Inferior parietal cortex (tissue), 1 donor: ENCODE measurements around the gene PHC3.
A peak's percentile ranks its signal among the peaks of the same experiment; 100 is the strongest.
"Not testable (repeated sequence)": the region's sequence is repeated elsewhere in the genome, so short reads cannot be mapped to it uniquely, and the experiment has no call there.

Source experiments
- DNase-seq: peaks from one replicate; pipeline ENCODE4 v3.0.0-alpha.2; 2016; ENCODE audit errors: extremely low spot score

Gene PHC3

GRCh38 chr3:170180908-170181885, at the start of gene PHC3:
Gene PHC3 (minus strand): TSS chr3:170181733. CDS start chr3:170181715, 18 bp downstream.
- DNase-seq, result peak; percentile 92

DNA sequence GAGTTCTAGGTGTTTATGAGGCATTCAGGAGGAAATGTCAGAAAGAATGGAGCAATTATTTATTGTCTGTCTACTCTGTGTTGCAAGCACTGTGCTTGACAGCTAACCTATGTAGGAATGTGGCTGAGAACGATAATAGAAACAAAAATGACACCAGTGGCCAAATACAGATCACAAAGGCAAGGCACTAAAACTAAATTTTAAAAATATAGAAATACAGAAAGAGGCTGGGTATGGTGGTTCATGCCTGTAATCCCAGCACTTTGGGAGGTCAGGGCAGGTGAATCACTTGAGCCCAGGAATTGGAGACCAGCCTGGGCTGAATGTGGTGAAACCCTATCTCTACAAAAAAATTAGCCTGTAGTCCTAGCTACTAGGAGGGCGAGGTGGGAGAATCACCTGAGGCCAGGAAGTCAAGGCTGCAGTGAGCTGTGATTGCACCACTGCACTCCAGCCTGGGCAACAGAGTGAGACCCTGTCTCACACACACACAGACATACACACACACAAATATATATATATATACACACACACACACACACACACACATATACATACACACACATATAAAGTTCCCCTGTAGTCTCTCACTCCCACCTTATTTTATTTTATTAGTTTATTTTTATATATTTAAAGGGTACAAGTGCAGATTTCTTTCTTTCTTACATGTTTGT, 46.7 kb upstream of the PHC3 start:
- no peak for DNase-seq

DNA sequence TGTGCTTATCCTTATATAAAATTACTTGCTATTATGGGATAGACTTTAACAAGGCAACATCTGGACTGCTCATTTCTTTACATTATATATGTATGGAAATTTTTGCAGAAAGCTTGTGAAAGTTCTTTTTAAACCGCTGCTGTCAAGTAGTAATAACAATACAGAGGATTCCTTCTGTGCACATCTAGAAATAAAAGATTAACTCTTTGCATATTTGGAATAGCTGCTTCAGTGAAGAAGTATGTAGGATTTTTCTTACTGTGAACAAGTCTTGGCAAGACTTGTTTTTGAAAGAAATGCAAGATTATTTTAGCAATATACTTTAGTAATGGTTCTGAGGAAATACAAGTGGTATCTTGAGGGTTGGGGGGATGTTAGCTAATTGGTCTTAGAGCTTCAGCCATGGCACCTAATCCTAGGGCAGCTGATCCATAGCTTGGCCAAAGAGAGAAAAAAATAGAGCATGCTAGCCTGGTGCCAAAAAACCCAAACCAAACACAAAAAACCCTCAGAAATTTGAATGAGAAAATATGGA, 45.0 kb upstream of the PHC3 start:
- no peak for DNase-seq

- no peak for DNase-seq
These were observed 43.6 kb upstream of the PHC3 start for GRCh38 chr3:170225166-170225565.

DNA sequence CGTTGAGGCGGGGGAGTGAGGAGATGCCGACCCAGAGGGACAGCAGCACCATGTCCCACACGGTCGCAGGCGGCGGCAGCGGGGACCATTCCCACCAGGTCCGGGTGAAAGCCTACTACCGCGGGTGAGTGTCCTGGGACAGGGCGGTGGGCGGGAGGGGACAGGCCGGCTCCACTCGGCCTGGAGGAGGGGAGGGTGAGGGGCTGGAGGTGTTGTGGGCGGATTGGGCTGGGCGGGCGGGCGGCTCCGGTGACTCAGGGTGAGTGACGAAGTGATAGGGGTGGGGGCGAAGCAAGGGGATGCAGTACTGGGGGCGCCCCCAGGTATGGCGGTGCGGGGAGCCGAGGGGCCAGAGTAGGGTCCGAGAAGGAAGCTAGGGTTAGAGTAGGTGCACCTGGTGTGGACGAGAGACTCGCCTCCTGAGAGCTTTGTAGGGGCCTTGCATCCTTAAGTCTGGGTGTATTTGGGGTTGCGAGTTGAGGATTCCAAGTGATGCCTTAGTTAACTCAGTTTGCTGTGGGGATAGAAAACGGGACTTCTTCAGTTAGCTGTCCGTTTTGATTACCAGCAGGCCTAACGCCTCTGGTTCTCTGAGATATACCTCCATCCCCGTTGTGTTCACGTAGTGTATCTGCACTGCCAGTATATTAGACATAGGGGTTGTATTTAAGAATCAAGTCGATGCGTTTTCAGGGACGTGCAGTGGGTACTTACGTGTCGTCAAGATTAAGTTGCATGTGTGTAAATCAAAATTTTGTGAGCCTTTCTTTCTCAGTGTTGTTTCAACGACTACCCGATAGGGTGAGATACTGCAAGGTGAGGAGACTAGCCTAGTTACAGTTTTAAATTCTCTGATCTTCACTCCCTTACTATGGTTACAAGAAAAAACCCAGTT, 41.4 kb upstream of the PHC3 start:
- DNase-seq, result peak; percentile 54

GRCh38 chr3:170221924-170222646, 40.6 kb upstream of the PHC3 start, which contains the start of gene PRKCI:
Gene PRKCI (plus strand): TSS chr3:170222424. CDS start chr3:170222670, 246 bp downstream.
- peak; percentile 94 for DNase-seq

DNA sequence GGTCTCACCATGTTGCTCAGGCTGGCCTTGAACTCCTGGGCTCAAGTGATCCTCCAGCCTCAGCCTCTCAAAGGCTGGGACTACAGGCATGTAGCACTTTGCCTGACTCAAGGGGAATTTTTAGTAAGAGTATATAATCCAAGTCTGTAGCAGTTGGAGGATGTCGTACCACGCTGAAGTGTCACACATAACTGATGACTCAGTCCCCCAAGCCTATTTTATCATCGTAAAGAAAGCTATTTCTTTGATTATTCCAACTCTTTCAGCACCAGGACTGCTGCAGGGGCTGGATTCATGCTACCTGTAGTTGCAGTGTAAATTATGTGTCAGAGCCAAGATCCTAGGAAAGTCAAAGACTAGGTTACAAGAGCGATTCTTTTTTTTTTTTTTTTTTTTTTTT, 39.3 kb upstream of the PHC3 start:
- no peak for DNase-seq

- DNase-seq, result no peak
These were observed 38.3 kb upstream of the PHC3 start for GRCh38 chr3:170219850-170220249.

DNA sequence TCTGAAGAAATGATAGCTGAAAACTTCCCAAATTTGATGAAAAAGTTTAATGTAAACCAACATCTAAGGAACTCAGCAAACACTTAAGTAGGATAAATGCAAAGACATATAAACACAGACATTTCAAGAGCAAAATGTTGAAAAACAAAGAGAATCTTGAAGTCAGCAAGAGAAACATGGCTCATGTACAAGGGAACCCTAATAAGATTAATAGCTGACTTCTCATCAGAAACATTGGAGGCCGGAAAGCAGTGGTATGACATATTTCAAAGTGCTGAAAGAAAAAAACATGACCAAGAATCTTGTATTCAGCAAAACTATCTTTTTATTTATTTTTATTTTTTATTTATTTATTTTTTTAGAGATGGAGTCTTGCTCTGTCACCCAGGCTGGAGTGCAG, 30.1 kb upstream of the PHC3 start:
- DNase-seq, result no peak

DNA sequence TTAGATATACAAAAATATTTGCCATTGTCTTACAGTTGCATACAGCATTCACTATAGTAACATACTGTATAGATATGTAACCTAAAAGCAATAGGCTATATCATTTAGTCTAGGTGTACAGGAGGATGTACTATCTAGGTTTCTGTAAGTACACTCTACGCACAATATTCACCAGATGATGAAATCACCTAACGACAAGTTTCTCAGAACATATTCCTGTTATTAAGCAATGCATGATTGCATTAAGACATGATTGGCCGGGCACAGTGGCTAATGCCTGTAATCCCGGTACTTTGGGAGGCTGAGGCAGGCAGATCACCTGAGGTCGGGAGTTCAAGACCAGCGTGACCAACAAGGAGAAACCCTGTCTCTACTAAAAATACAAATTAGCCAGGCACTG, 26.2 kb upstream of the PHC3 start:
- DNase-seq, result no peak

- DNase-seq, result not testable (repeated sequence)
These were observed 24.7 kb upstream of the PHC3 start for GRCh38 chr3:170206164-170206762.

GRCh38 chr3:170205302-170205701, 23.8 kb upstream of the PHC3 start:
- DNase-seq, result no peak

- no peak for DNase-seq
These were observed 23.0 kb upstream of the PHC3 start for GRCh38 chr3:170204509-170204908.

DNA sequence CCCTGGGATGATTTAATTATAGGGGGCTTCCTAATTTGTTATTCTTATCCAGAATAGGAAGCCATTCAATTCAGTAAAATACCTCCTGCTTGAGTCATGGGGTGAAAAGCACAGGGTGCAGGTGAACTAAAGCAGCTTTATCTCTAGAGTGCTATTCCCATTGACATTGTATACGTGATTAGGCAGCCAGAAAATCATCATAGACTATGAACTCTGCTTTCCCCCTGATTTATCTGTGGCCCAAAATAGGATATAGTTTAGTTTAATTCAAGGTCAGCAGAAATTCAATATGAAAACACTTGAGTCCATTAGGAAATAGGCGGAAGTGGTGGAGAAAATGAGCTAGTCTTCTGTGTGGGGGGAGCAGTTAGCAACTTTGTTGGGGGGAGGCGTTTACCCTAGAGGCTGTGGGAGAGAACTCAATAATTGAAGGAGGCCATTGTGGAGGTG, 22.5 kb upstream of the PHC3 start:
- no peak for DNase-seq

DNA sequence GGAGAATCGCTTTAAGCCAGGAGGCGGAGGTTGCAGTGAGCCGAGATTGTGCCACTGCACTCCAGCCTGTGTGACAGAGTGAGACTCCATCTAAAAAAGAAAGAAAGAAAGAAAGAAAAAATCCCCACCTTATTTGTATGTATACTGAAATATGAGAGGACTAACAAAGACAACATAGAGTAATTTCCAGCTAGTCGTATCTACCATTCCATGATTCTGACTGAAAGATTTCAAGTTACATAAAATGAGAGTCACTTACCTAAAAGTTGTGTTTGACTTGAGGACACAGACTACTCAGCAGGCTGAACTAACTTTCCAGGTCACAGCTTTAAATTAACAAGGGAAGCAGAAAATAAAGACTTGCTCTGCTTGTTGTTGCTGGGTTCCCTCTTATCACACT, 21.9 kb upstream of the PHC3 start:
- DNase-seq, result no peak

DNA sequence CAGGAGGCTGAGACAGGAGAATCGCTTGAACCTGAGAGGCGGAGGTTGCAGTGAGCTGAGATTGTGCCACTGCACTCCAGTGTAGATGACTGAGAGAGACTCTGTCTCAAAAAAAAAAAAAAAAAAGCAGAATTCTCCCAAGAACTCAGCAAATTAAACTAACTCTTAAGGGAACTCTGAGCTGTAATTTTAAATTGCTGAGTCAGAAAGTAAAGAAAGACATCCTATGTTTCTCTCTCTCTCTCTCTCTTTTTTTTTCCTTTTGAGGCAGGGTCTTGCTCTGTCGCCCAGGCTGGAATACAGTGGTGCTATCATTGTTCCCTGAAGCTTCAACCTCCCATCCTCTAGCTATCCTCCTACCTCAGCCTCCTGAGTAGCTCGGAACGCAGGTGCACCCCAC, 20.0 kb upstream of the PHC3 start:
- DNase-seq, result no peak

GRCh38 chr3:170200987-170201386, 19.5 kb upstream of the PHC3 start:
- no peak for DNase-seq

GRCh38 chr3:170196833-170197232, 15.3 kb upstream of the PHC3 start:
- no peak for DNase-seq

DNA sequence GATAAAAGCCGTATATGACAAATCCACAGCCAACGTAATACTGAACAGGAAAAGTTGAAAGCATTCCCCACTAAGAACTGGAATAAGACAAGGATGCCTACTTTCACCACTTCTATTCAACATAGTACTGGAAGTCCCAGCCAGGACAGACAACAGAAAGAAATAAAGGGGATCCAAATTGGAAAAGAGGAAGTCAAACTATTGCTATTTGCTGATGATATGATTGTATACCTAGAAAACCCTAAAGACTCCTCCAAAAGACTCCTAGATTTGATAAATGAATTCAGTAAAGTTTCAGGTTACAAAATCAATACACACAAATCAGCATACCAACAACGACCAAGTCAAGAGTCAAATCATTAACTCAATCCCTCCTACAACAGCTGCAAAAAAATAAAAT, 14.2 kb upstream of the PHC3 start:
- not testable (repeated sequence) for DNase-seq
